ENCODE results near the gene CASP6. TPM values are rescaled to one million over a fixed set of nuclear protein-coding genes. Genes with fewer than 3 reads are reported as not detected.

CASP6 gene
- polyA plus RNA-seq (ENCODE audit: insufficient read length in 4 of 4): 10 to 100 TPM; 33.8 to 47.9 (median 40.1) TPM

GRCh38 chr4:109702950-109703663, at the start of gene CASP6:
Gene CASP6 (minus strand): TSS chr4:109703445. CDS start chr4:109703395, 50 bp downstream.
- DNase-seq (ENCODE audit: low read depth in 4 of 4, low spot score in 2 of 4): peak; percentile 63 to 72 (median 67)

GRCh38 chr4:109752525-109752924, 49.3 kb upstream of the CASP6 start:
- DNase-seq (ENCODE audit: low read depth in 4 of 4, low spot score in 2 of 4): no peak

- DNase-seq (ENCODE audit: low read depth in 4 of 4, low spot score in 2 of 4): no peak
Measured at GRCh38 chr4:109751852-109752251, 48.6 kb upstream of the CASP6 start.

GRCh38 chr4:109750652-109751244, 47.5 kb upstream of the CASP6 start:
- no peak for DNase-seq (ENCODE audit: low read depth in 4 of 4, low spot score in 2 of 4)

- DNase-seq (ENCODE audit: low read depth in 4 of 4, low spot score in 2 of 4): no peak
Measured at GRCh38 chr4:109749388-109750082, 46.3 kb upstream of the CASP6 start.

- DNase-seq (ENCODE audit: low read depth in 4 of 4, low spot score in 2 of 4): no peak
Measured at GRCh38 chr4:109748114-109748513, 44.9 kb upstream of the CASP6 start.

GRCh38 chr4:109746728-109747127, 43.5 kb upstream of the CASP6 start:
- no peak for DNase-seq (ENCODE audit: low read depth in 4 of 4, low spot score in 2 of 4)

- DNase-seq (ENCODE audit: low read depth in 4 of 4, low spot score in 2 of 4): no peak
Measured at GRCh38 chr4:109745830-109746229, 42.6 kb upstream of the CASP6 start.

- no peak for DNase-seq (ENCODE audit: low read depth in 4 of 4, low spot score in 2 of 4)
Measured at GRCh38 chr4:109739547-109739946, 36.3 kb upstream of the CASP6 start.

GRCh38 chr4:109738104-109738872, 35.0 kb upstream of the CASP6 start:
- no peak for DNase-seq (ENCODE audit: low read depth in 4 of 4, low spot score in 2 of 4)

- DNase-seq (ENCODE audit: low read depth in 4 of 4, low spot score in 2 of 4): no peak
Measured at GRCh38 chr4:109735566-109736365, 32.5 kb upstream of the CASP6 start.

- DNase-seq (ENCODE audit: low read depth in 4 of 4, low spot score in 2 of 4): no peak
Measured at GRCh38 chr4:109733728-109734127, 30.5 kb upstream of the CASP6 start.

- no peak for DNase-seq (ENCODE audit: low read depth in 4 of 4, low spot score in 2 of 4)
Measured at GRCh38 chr4:109730619-109731545, 27.6 kb upstream of the CASP6 start.

GRCh38 chr4:109729718-109730618, 26.7 kb upstream of the CASP6 start, which contains the start of gene PLA2G12A:
Gene PLA2G12A (minus strand): TSS chr4:109730070. CDS start chr4:109729809, 261 bp downstream.
- DNase-seq (ENCODE audit: low read depth in 4 of 4, low spot score in 2 of 4): peak; percentile 57 to 74 (median 66)

GRCh38 chr4:109729117-109729717, 26.0 kb upstream of the CASP6 start:
- peak in 1 of 4 donors; percentile 21 for DNase-seq (ENCODE audit: low read depth in 4 of 4, low spot score in 2 of 4)

GRCh38 chr4:109728385-109728784, 25.1 kb upstream of the CASP6 start:
- DNase-seq (ENCODE audit: low read depth in 4 of 4, low spot score in 2 of 4): no peak

- DNase-seq (ENCODE audit: low read depth in 4 of 4, low spot score in 2 of 4): no peak
Measured at GRCh38 chr4:109723110-109723509, 19.9 kb upstream of the CASP6 start.

All from left renal cortex interstitium (tissue), 4 donors.